Central memory CD8-positive, alpha-beta T cell (primary cell): Measurements from ENCODE around the gene JOSD1.
A peak's percentile ranks its signal among the peaks of the same experiment; 100 is the strongest.

Experiments
- ATAC-seq: fragments of 150-1000 bp; cut with Tn5 transposase; replicated peaks from 2 replicates; pipeline ENCODE4 v1.10.0; 2022; ENCODE audit warnings: mild to moderate bottlenecking, moderate FRiP score, moderate number of reproducible peaks; ENCODE audit not compliant: poor library complexity, severe bottlenecking; ENCODE audit errors: extremely low read depth
- DNase-seq, 2 donors: peaks; one replicate each; pipeline ENCODE4 v3.0.0; 2021; ENCODE audit warnings: low spot score in 2 of 2
- H3K27ac Mint-ChIP-seq: one replicate; pipeline ENCODE4 v1.8.0; 2022; ENCODE audit warnings: low read depth, mild to moderate bottlenecking, moderate library complexity, mixed read lengths
- H3K27me3 Mint-ChIP-seq: one replicate; pipeline ENCODE4 v1.8.0; 2022; ENCODE audit warnings: mixed read lengths
- H3K36me3 Mint-ChIP-seq: one replicate; pipeline ENCODE4 v1.8.0; 2022; ENCODE audit warnings: mild to moderate bottlenecking, moderate library complexity, mixed read lengths; ENCODE audit not compliant: insufficient read depth
- H3K4me1 Mint-ChIP-seq: one replicate; pipeline ENCODE4 v1.8.0; 2022; ENCODE audit warnings: mixed read lengths
- H3K4me3 Mint-ChIP-seq: one replicate; pipeline ENCODE4 v1.8.0; 2022; ENCODE audit warnings: mild to moderate bottlenecking, moderate library complexity, mixed read lengths
- H3K9me3 Mint-ChIP-seq: one replicate; pipeline ENCODE4 v1.8.0; 2022; ENCODE audit warnings: mixed read lengths

Gene JOSD1

DNA sequence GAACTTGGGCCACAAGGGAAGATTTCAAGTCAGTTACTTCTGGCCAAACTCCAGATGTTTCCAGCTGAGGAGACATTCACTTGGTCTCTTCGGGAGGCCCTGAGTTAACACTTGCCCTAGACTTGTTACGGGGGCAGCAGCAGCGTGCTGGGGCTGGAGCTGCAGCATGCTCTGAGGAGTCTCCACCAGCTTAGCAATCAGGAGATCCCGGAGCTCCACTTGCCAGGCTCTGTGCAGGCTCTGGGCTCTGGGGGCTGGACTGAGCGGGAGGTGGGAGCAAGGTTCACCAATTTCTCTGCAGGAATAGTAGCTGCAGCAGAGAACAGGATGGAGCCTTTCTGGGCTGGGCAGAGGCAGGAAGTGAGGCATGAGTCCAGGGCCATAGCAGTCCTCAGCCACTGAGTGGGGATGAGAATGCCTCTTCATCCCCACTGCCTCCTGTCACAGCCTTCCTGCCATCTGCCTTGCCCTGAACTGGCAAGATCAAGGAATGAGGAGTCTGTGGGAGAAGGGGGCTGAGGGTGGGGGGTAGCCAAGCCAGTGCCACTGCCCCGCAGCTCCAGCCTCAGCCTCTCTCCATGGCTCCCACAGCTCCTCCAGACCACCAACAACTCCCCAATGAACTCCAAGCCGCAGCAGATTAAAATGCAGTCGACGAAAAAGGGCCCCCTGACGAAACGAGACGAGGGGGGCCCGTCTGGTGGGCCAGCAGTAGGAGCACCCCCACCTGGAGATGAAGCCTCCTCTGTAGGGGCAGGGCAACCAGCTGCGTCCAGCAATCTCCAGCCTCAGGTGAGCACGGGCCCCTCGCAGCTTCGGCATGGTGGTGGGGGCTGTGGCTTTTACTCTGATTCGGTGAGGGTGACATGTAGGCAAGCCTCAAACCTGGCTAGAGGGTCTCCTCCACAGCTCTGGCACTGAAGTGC lies 28.4 kb upstream of the JOSD1 start:
- peaks cover 87% of the 10 kb centered on the region for H3K36me3 Mint-ChIP-seq

DNA sequence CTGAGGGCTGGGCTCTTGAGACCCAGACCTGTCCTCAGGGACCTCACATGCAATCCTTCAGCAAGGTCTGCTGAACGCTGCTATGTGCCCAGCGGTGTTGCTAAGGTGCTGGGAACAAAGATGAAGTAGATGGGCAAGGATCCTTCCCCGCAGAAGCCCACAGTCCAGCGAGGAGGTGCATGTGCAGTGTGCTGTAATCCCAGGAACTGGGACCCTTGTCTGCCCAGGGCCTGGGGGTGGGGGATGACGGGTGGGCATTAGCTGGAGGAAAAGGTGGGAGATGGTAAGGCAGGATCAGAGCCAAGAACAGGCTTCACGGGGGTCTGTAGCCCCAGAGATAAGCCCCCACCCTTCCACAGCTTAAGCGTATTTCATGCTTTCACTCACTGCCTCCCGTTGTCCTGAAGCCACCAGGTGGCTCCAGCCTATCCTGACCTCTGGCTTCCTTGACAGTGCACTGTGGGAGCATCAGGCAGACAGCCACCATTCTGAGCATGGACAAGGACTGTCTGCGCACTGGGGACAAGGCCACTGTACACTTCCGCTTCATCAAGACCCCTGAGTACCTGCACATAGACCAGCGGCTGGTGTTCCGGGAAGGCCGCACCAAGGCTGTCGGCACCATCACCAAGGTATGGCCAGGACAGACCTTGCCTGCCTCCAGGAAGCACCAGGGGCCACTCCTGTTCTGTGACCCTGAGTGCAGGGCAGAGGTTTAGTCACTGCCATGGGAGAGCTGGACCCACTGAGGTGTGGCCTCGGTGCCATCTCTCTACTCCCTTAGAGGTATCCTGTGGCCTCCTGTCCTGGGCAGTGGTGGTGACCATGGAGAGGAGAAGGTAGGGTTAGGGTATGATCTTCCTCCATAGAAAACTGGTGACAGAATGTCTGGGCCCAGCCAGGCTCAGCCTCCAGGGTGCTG lies 27.0 kb upstream of the JOSD1 start:
- peaks cover 22% of the 10 kb centered on the region for H3K4me1 Mint-ChIP-seq
- DNase-seq (no peak), ATAC-seq (no peak)
- H3K4me3 Mint-ChIP-seq = no peak overlapping the region
- H3K36me3 Mint-ChIP-seq = peaks cover 88% of the 10 kb centered on the region
- peak overlapping the region; percentile 81 for H3K27ac Mint-ChIP-seq
- H3K9me3 Mint-ChIP-seq = no peaks in the 10 kb centered on the region
- no peaks in the 10 kb centered on the region for H3K27me3 Mint-ChIP-seq

More for the DNA sequence above, 28.4 kb upstream of the JOSD1 start:
- DNase-seq = no peak
- Mint-ChIP-seq H3K27me3 (no peaks in the 10 kb centered on the region), H3K4me3 (no peak overlapping the region), H3K4me1 (peaks cover 35% of the 10 kb centered on the region), H3K27ac (no peak overlapping the region), H3K9me3 (no peaks in the 10 kb centered on the region)
- no peak for ATAC-seq

DNA sequence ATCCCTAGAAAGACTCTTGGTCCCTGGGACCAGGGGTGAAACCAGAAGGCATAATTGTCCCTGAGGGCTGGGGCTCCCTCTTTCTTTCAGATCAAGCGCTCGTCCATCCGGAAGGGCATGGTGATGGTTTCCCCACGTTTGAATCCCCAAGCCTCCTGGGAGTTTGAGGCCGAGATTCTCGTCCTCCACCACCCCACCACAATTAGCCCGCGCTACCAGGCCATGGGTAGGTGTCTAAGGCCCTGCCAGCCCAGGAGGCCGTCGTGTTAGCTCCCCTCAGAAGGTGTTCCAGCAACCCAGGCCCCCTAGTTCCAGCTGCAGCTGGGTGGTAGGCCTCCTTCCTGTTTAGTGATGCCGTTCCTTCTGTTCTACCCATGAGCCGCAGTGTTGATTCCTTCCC lies 26.4 kb upstream of the JOSD1 start:
- ATAC-seq = no peak
- Mint-ChIP-seq H3K27me3 (no peaks in the 10 kb centered on the region), H3K9me3 (no peaks in the 10 kb centered on the region), H3K4me3 (no peak overlapping the region), H3K27ac (peak overlapping the region; percentile 81), H3K4me1 (peaks cover 21% of the 10 kb centered on the region), H3K36me3 (peaks cover 88% of the 10 kb centered on the region)
- DNase-seq = no peak

DNA sequence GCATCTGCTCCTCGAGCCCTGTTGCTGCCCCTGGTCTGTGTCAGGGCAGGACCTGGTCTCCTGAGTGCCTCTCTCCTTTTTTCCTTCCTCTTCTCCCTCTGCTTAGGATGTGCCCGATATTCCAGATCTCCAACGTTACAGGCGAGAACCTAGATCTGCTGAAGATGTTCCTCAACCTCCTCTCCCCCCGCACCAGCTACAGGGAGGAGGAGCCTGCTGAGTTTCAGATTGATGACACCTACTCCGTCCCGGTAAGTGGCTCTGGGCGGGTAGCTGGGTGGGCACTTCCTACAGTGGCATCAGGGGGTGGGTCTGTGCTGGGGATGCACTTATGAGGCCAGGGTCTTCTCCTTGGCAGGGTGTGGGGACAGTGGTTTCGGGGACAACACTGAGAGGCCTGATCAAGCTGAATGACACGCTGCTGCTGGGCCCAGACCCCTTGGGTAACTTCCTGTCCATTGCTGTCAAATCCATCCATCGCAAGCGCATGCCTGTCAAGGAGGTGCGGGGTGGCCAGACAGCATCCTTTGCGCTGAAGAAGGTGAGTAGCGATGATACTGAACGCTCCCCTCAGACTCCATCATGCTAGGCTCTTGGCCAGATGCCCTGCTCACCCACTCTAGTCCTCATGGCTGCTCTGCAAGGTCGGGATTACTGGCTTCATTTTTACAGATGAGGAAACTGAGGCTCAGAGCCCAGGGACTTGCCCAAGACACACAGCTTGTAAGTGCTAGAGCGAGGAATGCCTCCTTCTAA lies 25.3 kb upstream of the JOSD1 start:
- Mint-ChIP-seq H3K27ac (peak overlapping the region; percentile 81), H3K9me3 (no peaks in the 10 kb centered on the region), H3K36me3 (peaks cover 84% of the 10 kb centered on the region), H3K4me3 (no peak overlapping the region), H3K4me1 (peaks cover 21% of the 10 kb centered on the region), H3K27me3 (no peaks in the 10 kb centered on the region)
- ATAC-seq (no peak), DNase-seq (no peak)

DNA sequence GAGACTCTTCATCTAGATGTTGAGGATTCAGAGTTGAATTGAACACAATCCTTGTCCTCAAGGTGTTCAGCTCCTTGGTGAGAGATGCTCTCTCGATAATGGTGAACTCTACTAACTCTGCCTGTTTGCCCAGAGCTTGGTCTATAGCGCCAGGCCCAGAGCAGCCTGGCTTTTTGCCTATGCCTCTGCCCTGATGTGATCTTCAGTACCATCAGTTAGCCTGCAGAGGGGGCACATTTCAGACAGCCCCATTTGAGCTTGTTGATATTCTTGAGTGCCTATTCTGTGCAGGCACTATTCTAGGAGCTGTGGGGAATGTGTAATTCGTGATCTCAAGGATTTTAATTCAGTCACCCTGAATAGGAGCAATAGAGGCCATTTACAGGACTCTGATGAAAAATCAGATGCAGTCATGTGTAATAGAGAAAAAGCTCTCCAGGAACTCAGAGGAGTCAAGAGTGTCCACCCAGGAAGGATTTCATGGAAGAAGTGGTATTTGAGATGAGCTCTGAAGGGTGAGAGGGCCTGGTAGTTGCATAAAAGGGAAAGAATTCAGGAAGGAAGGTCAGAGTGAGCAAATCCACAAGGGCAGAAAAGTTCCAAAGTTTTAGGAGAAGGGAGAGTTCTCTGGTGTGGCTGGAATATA lies 24.3 kb upstream of the JOSD1 start:
- H3K4me3 Mint-ChIP-seq = no peak overlapping the region
- peak; percentile 77 for ATAC-seq
- peaks cover 11% of the 10 kb centered on the region for H3K4me1 Mint-ChIP-seq
- no peaks in the 10 kb centered on the region for H3K27me3 Mint-ChIP-seq
- no peaks in the 10 kb centered on the region for H3K9me3 Mint-ChIP-seq
- H3K36me3 Mint-ChIP-seq = peaks cover 78% of the 10 kb centered on the region
- peak overlapping the region; percentile 26 for H3K27ac Mint-ChIP-seq
- no peak for DNase-seq

DNA sequence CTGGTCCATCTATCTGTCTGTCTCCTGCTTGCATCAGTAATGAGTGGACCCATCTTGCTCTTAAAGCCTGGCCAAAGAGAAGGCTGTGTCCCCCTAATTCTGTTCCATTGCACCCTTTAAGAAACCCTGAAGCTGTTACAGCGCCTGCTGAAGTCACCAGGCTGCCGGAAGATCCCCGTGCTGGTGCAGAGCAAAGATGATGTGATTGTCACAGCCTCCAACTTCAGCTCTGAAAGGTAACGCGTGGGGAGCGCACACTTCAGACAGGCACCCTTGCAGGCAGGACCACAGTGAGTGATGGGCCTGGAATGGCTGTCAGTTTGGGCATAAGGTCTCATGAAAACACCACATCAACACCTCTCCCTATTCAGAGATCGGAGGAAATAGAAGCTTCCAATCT lies 23.4 kb upstream of the JOSD1 start:
- H3K27me3 Mint-ChIP-seq = no peaks in the 10 kb centered on the region
- H3K36me3 Mint-ChIP-seq = peaks cover 75% of the 10 kb centered on the region
- no peaks in the 10 kb centered on the region for H3K9me3 Mint-ChIP-seq
- H3K4me3 Mint-ChIP-seq = no peak overlapping the region
- DNase-seq = no peak
- no peak overlapping the region for H3K27ac Mint-ChIP-seq
- ATAC-seq = no peak
- peaks cover 11% of the 10 kb centered on the region for H3K4me1 Mint-ChIP-seq

DNA sequence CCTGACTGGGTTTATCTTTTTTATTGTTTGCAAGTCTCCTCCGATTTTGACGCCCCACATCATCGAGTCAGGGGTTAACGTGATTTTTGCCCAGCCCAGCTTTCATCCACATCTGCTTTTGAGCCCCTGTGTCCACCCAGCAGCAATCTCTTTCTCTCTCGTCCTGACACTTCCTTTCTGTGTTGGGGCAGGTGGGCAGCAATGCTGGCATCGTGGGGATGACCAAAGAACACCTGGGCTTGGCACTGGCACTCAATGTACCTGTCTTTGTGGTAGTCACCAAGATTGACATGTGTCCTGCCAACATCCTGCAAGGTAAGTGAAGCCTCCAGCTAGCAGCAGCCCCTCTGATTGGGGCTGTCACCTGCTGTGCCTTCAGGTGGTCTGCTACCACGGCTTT lies 20.8 kb upstream of the JOSD1 start:
- Mint-ChIP-seq H3K27ac (no peak overlapping the region), H3K4me3 (no peak overlapping the region), H3K4me1 (peaks cover 19% of the 10 kb centered on the region)

DNA sequence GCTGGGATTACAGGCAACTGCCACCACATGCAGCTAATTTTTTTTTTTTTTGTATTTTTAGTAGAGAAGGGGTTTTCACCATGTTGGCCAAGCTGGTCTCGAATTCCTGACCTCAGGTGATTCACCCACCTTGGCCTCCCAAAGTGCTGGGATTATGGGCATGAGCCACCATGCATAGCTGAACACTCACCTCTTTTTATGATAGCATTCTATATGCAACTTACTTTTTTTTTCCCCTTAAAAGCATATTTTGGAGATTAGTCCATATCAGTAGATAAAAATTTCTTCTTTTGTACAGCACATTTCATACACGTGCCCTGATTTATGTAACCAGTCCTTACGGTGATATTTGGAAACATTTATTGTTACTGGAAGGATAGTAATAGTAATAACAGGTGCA lies 19.6 kb upstream of the JOSD1 start:
- Mint-ChIP-seq H3K4me3 (no peak overlapping the region), H3K27me3 (no peaks in the 10 kb centered on the region), H3K4me1 (peaks cover 22% of the 10 kb centered on the region), H3K36me3 (peaks cover 69% of the 10 kb centered on the region), H3K27ac (no peak overlapping the region), H3K9me3 (no peaks in the 10 kb centered on the region)
- DNase-seq (no peak), ATAC-seq (no peak)

More for the DNA sequence above, 20.8 kb upstream of the JOSD1 start:
- ATAC-seq (no peak), DNase-seq (no peak)
- Mint-ChIP-seq H3K9me3 (no peaks in the 10 kb centered on the region), H3K27me3 (no peaks in the 10 kb centered on the region), H3K36me3 (peaks cover 72% of the 10 kb centered on the region)

DNA sequence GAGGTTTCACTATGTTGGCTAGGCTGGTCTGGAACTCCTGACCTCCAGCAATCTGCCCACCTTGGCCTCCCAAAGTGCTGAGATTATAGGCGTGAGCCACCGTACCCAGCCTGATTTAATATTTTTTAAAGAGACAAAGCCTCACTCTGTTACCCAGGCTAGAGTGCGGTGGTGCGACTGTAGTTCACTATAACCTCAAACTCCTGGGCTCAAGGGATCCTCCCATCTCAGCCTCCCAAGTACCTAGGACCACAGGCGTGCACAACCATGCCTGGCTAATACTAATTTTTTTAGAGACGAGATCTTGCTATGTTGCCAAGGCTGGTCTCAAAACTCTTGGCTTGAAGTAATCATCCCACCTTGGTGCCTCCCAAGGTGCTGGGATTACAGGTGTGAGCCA lies 18.5 kb upstream of the JOSD1 start:
- Mint-ChIP-seq H3K4me1 (peaks cover 26% of the 10 kb centered on the region), H3K27me3 (no peaks in the 10 kb centered on the region), H3K27ac (no peak overlapping the region), H3K9me3 (no peaks in the 10 kb centered on the region), H3K4me3 (no peak overlapping the region), H3K36me3 (peaks cover 67% of the 10 kb centered on the region)
- no peak for ATAC-seq
- DNase-seq = no peak

DNA sequence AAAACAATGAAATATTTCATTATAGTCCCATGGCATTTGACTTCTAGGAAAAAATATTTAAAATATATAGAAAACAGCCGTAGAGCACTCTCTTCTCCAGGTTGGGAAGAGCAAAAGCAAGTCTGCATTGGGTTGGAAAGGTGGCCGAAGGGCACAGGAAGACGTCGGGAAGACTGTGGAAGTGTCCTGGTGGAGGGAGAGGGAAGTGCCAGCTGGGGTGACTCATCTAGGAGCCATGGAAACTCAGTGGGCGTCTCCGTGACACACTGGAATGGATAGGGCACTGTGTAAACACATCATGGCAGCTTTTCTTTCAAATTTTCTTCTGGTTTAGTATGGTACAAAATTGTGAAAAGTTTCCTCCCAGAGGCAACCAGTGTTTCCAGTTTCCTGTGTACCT lies 17.7 kb upstream of the JOSD1 start:
- Mint-ChIP-seq H3K36me3 (peaks cover 64% of the 10 kb centered on the region), H3K9me3 (no peaks in the 10 kb centered on the region), H3K27ac (peak overlapping the region; percentile 50), H3K4me1 (peaks cover 34% of the 10 kb centered on the region), H3K4me3 (no peak overlapping the region), H3K27me3 (no peaks in the 10 kb centered on the region)
- DNase-seq = no peak
- ATAC-seq = no peak

DNA sequence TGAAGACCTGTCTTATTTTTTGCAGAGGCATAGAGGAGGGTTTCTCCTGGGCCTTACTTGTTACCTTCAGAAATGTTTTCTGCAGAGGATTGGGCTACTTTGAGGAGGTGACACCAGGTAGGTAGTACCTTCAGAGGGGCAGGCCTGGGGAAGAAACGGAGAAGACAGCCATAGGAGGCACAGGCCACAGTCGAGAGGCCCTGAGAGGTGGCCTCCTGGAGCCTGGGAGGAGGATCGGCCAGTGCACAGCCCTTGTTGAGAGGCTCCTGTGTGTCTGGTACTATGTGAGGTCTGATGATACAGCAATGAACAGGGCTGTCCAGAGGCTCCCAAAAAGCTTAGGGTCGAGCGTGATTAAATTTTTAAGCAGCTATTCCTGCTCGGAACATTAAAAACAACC lies 16.5 kb upstream of the JOSD1 start:
- no peak for ATAC-seq
- peaks cover 54% of the 10 kb centered on the region for H3K36me3 Mint-ChIP-seq
- H3K27ac Mint-ChIP-seq = no peak overlapping the region
- H3K4me1 Mint-ChIP-seq = peaks cover 46% of the 10 kb centered on the region
- DNase-seq = no peak
- no peaks in the 10 kb centered on the region for H3K9me3 Mint-ChIP-seq
- no peaks in the 10 kb centered on the region for H3K27me3 Mint-ChIP-seq
- no peak overlapping the region for H3K4me3 Mint-ChIP-seq

DNA sequence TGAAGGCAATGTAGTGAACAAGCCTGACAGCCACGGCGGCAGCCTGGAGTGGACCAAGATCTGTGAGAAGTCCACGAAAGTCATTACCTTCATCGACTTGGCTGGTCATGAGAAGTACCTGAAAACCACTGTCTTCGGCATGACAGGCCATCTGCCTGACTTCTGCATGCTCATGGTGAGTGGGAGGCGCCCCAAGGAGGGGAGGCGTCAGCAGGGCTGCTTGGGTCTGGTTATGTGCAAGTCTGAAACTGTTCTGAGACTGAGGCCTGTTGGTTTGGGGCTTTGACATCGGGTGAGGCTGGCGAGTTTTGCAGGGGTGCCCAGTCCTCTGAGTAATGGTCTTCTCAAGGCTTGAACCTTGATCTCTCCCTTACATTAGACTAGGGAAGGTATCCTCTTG lies 16.1 kb upstream of the JOSD1 start:
- Mint-ChIP-seq H3K9me3 (no peaks in the 10 kb centered on the region), H3K4me1 (peaks cover 50% of the 10 kb centered on the region), H3K27ac (no peak overlapping the region), H3K36me3 (peaks cover 51% of the 10 kb centered on the region), H3K4me3 (no peak overlapping the region), H3K27me3 (no peaks in the 10 kb centered on the region)
- ATAC-seq (no peak), DNase-seq (no peak)
